GM18870 (cell line): Measurements from ENCODE around the gene SERPINB11.
"Not testable (repeated sequence)": the region's sequence is repeated elsewhere in the genome, so short reads cannot be mapped to it uniquely, and the experiment has no call there.

Experiments used
- ATAC-seq: cut with Tn5 transposase; IDR thresholded peaks from one replicate; pipeline ENCODE4 v1.9.1; 2021; ENCODE audit warnings: moderate library complexity; ENCODE audit not compliant: unreplicated experiment

Gene SERPINB11

GRCh38 chr18:63725682-63726480, 23.1 kb downstream of the SERPINB11 start:
- ATAC-seq: no peak

- no peak for ATAC-seq
Observed at GRCh38 chr18:63730773-63731172, 28.0 kb downstream of the SERPINB11 start.

GRCh38 chr18:63731215-63731614, 28.5 kb downstream of the SERPINB11 start:
- no peak for ATAC-seq

DNA sequence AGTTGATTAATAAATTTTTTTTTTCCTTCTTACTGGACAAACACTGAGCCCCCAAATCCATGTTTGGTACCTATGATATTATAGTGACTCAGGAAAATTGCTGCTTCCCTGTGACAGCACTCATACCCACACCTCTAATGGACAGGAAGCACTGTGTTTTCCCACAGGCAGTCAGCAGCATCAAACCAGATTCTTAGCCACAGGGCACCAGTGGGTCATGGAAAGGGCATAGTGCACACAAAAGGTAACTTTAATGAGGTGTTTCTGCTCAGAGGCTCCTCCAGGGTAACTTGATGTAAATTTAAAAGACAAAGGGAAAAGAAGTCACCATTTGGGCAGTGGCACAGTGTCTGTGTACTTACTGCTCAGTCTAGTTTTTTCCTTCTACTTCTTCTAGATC, 34.1 kb downstream of the SERPINB11 start:
- no peak for ATAC-seq

GRCh38 chr18:63741769-63742168, 39.0 kb downstream of the SERPINB11 start:
- ATAC-seq: no peak

DNA sequence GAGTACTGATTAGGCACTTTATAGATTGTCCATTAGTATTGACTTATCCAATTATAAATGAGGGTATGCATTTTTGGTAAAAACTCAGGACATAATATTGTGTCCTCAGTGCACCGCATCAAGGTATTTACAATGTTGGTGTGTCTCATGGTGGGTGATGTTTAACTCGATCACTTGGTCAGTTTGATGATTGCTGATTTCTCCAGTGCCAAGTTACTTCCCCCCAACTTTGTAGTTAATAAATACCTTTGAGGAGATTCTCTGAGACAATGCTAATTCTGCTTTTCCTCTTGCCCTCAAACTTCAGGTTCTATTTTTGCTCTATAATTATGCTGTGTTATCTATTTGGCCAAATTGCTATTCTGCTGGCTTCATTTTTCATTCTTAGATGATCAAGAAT, 44.2 kb downstream of the SERPINB11 start:
- ATAC-seq: no peak

- ATAC-seq: no peak
Observed at GRCh38 chr18:63749489-63749888, 46.7 kb downstream of the SERPINB11 start.

GRCh38 chr18:63752636-63753035, 49.9 kb downstream of the SERPINB11 start:
- ATAC-seq: no peak

DNA sequence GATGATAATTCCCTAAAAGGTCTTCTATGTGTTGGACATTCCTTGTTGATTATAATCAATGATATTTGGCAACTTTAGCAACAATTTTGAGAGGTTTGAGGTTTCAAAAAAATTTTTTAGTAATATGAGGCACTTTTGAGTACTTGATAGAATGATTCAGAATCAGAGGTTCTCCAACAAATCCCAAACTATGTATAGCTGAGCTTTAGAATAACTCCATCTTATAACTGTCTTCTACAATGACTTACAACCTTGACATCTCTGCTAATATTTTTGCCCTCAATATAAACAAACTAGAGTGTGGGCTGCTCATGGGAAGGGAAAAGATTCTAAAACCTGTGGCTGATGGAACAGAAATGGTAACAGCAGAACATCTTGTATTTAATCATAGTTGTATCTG, 50.9 kb downstream of the SERPINB11 start:
- no peak for ATAC-seq

DNA sequence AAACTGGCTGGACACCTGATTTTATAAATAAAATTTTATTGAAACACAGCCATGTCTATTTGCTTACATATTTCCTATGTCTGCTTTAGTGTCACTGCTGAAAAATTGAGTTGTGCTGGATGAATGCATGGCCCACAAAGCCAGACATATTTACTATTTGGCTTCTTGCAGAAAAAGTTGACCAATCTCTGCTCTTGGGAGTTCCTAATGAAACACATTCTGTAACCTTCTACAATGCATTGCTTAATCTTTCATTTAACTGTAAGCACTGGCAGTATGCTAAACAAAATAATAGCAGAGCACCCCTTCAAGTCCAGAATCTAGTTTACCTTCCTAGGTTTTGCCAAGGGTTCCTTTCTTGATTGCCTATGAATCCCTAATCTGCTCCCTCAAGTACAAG, 54.8 kb downstream of the SERPINB11 start:
- no peak for ATAC-seq

DNA sequence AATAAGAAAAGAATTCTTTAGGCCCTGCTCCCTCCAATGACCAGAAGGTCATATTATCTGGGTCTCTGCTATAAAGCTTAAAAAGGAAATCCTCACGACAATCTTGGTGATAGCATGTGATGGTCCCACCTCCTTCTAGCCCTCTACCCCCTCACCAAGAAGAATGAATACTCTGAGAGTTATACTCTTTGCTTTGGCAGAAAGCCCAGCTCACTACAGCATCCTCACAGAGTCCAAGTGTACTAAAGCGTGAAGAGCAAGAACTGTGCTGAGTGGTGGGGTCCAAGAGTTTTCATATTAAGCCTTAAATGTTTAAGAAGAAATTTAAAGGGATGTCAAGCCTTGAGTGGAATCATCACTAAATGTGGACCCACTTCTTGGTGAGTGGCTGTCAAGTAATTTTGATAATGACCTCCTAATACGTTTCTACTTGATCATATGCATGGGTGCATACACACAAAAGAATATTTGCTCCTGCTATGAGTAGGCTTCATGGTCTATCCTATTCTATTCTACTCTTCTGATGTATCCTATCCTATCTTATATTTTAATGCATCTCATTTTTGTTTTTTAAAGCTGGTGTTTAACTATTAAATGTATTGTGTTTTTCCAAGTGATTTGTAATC, 56.0 kb downstream of the SERPINB11 start:
- no peak for ATAC-seq

DNA sequence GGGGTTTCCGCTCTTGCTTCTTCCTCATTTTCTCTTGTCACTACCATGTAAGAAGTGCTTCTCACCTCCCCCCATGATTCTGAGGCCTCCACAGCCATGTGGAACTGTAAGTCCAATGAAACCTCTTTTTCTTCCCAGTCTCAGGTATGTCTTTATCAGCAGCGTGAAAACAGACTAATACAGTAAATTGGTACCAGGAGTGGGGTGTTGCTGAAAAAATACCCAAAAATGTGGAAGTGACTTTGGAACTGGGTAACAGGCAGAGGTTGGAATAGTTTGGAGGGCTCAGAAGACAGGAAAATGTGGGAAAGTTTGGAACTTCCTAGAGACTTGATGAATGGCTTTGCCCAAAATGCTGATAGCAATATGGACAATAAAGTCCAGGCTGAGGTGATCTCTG, 57.0 kb downstream of the SERPINB11 start:
- ATAC-seq: not testable (repeated sequence)

DNA sequence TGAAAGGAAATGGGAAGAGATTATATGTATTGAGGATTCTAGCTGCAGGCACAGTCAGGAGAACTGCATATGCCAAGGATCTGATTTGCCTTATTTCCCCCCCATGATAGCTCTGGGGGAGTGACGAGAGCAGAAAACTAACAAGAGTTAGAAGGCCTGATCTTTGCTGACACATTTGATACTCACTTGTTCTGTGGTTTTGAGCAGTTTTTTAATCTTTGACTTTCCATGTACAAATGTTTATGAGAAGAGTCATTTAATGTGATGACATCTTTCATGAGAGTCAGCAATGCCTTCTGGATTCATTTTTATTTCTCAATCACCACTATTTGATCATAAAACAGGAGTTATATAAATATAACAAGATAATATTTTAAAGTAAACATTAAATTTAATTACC, 59.8 kb downstream of the SERPINB11 start:
- ATAC-seq: no peak

- no peak for ATAC-seq
Observed at GRCh38 chr18:63763831-63764600, 61.3 kb downstream of the SERPINB11 start.

DNA sequence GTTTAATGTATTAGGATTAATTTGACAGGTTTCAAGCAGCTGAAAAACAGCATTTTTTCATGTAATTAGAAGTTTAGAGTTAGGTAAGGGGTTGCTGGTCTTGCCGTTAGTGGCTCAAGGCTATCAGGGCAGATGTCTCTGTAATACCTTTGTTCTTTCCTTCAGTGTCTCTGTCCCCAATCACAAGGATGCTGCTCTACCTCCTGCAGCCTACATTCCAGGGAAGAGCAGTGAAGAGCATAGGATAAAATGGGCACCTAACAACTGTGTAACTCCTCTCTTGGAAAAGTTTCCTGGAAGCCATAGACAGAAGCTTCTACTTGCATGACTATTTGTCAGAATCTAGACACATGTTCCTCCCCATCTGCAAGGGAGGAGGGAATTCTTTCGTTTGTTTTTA, 63.1 kb downstream of the SERPINB11 start:
- ATAC-seq: no peak
